Nephron progenitor cell (in vitro differentiated cells): ENCODE data around the gene MSRB1.
"Not testable (repeated sequence)": the region's sequence is repeated elsewhere in the genome, so short reads cannot be mapped to it uniquely, and the experiment has no call there.

Experiments used
- DNase-seq: peaks from one replicate; pipeline ENCODE4 v3.0.0; 2021
- H3K27ac Mint-ChIP-seq: 2 replicates; pipeline ENCODE4 v1.8.0; 2021; ENCODE audit warnings: mild to moderate bottlenecking, moderate library complexity, mixed read lengths
- H3K27me3 Mint-ChIP-seq: 2 replicates; pipeline ENCODE4 v1.8.0; 2021; ENCODE audit warnings: mild to moderate bottlenecking, low read depth, mixed read lengths; ENCODE audit not compliant: poor library complexity
- H3K36me3 Mint-ChIP-seq: 2 replicates; pipeline ENCODE4 v1.8.0; 2021; ENCODE audit warnings: low read depth, mixed read lengths
- H3K4me1 Mint-ChIP-seq: 2 replicates; pipeline ENCODE4 v1.8.0; 2021; ENCODE audit warnings: mixed read lengths
- H3K4me3 Mint-ChIP-seq: 2 replicates; pipeline ENCODE4 v1.8.0; 2021; ENCODE audit warnings: mild to moderate bottlenecking, moderate library complexity, mixed read lengths
- H3K9me3 Mint-ChIP-seq: 2 replicates; pipeline ENCODE4 v1.8.0; 2021; ENCODE audit warnings: mild to moderate bottlenecking, moderate library complexity, mixed read lengths
- CTCF ChIP-seq: fragments of 200-600 bp; sonication (generic); IDR thresholded peaks from 2 replicates; pipeline ENCODE4 v1.5.0; 2021; ENCODE audit warnings: antibody characterized with exemption

The MSRB1 gene

GRCh38 chr16:1900452-1900774 is 42.6 kb downstream of the MSRB1 start:
- H3K4me3 Mint-ChIP-seq, result no peak overlapping the region
- no peaks in the 10 kb centered on the region for H3K9me3 Mint-ChIP-seq
- peaks cover 46% of the 10 kb centered on the region for H3K27me3 Mint-ChIP-seq
- DNase-seq, result no peak
- TF ChIP-seq CTCF, result no peak
- H3K36me3 Mint-ChIP-seq, result no peaks in the 10 kb centered on the region
- H3K4me1 Mint-ChIP-seq, result peaks cover 26% of the 10 kb centered on the region
- no peak overlapping the region for H3K27ac Mint-ChIP-seq

- no peak overlapping the region for H3K27ac Mint-ChIP-seq
- H3K4me1 Mint-ChIP-seq, result peaks cover 26% of the 10 kb centered on the region
- peaks cover 46% of the 10 kb centered on the region for H3K27me3 Mint-ChIP-seq
These were observed 43.2 kb downstream of the MSRB1 start for GRCh38 chr16:1899641-1900451.

DNA sequence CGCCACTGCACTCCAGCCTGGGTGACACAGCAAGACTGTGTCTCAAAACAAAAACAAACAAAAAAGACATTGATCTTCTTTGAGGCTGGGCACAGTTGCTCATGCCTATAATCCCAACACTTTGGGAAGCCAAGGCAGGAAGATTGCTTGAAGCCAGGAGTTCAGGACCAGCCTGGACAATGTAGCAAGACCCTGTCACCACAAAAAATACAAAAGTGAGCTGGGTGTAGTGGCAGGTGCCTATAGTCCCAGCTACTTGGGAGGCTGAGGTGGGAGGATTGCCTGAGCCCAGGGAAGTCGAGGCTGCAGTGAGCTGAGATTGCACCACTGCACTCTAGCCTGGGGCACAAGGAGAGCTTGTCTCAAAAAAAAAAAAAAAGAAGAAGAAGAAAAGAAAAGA is 45.3 kb downstream of the MSRB1 start:
- not testable (repeated sequence) for H3K4me3 Mint-ChIP-seq, H3K36me3 Mint-ChIP-seq

More at GRCh38 chr16:1899641-1900451, 43.2 kb downstream of the MSRB1 start:
- no peak overlapping the region for H3K4me3 Mint-ChIP-seq
- DNase-seq, result no peak
- TF ChIP-seq CTCF, result no peak
- H3K9me3 Mint-ChIP-seq, result no peaks in the 10 kb centered on the region
- H3K36me3 Mint-ChIP-seq, result no peaks in the 10 kb centered on the region

GRCh38 chr16:1895949-1896675 is 46.9 kb downstream of the MSRB1 start:
- H3K27ac Mint-ChIP-seq, result no peak overlapping the region

More for the DNA sequence above, 45.3 kb downstream of the MSRB1 start:
- Mint-ChIP-seq H3K27me3 (peaks cover 53% of the 10 kb centered on the region), H3K4me1 (peaks cover 15% of the 10 kb centered on the region)
- not testable (repeated sequence) for H3K27ac Mint-ChIP-seq, H3K9me3 Mint-ChIP-seq, DNase-seq

DNA sequence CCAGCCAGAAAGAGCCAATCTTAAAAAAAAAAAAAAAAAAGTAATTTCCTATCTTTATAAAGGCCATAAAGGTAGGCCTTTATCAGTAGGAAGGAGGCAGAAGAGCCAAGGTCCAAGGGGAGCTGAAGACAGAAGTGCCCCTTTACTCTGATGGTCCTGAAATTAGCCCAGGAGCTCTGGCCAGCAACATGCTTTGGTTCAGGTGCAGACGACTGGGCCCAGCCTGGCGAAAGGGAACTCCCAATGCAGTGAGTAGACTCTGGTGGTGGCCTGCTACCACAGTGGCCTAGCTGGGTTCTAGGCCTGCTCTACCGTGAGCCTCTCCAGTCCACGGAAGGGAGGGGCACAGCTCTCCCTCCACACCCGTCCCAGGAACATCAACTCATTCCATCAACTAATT is 47.9 kb downstream of the MSRB1 start:
- Mint-ChIP-seq H3K27ac (no peak overlapping the region), H3K9me3 (no peaks in the 10 kb centered on the region), H3K36me3 (no peaks in the 10 kb centered on the region), H3K27me3 (peaks cover 67% of the 10 kb centered on the region), H3K4me3 (no peak overlapping the region), H3K4me1 (peaks cover 22% of the 10 kb centered on the region)
- TF ChIP-seq CTCF, result no peak
- no peak for DNase-seq

More at GRCh38 chr16:1895949-1896675, 46.9 kb downstream of the MSRB1 start:
- H3K9me3 Mint-ChIP-seq, result no peaks in the 10 kb centered on the region
- DNase-seq, result no peak
- peaks cover 13% of the 10 kb centered on the region for H3K4me1 Mint-ChIP-seq
- no peak overlapping the region for H3K4me3 Mint-ChIP-seq
- H3K27me3 Mint-ChIP-seq, result peaks cover 62% of the 10 kb centered on the region
- TF ChIP-seq CTCF, result no peak
- H3K36me3 Mint-ChIP-seq, result no peaks in the 10 kb centered on the region

GRCh38 chr16:1890708-1891050 is 52.3 kb downstream of the MSRB1 start:
- Mint-ChIP-seq H3K27ac (no peak overlapping the region), H3K4me3 (no peak overlapping the region), H3K9me3 (peaks cover 4% of the 10 kb centered on the region), H3K27me3 (peaks cover 57% of the 10 kb centered on the region), H3K36me3 (no peaks in the 10 kb centered on the region), H3K4me1 (peaks cover 16% of the 10 kb centered on the region)
- DNase-seq, result no peak
- no peak for TF ChIP-seq CTCF
